ENCODE results near the gene CELF1. TPM values are rescaled to one million over a fixed set of nuclear protein-coding genes. Genes with fewer than 3 reads are reported as not detected.
A peak's percentile ranks its signal among the peaks of the same experiment; 100 is the strongest.
"Not testable (repeated sequence)": the region's sequence is repeated elsewhere in the genome, so short reads cannot be mapped to it uniquely, and the experiment has no call there.

The CELF1 gene
- polyA plus RNA-seq, 1 of the 3 experiments (the other 2 are of a cell fraction), result 47.5 TPM

- peak; percentile 94 for TF ChIP-seq ZBTB33 (IDR thresholded peaks at IDR 0.05; ENCODE audit: borderline replicate concordance, low read depth)
- no peak for TF ChIP-seq RCOR1 (IDR thresholded peaks at IDR 0.05; ENCODE audit: low read length)
- TF ChIP-seq RXRA (IDR thresholded peaks at IDR 0.05; ENCODE audit: borderline replicate concordance, low read depth), result no peak
- no peak for TF ChIP-seq NRF1 (IDR thresholded peaks at IDR 0.05; ENCODE audit: low read depth, low read length)
- no peak for TF ChIP-seq FOXM1 (IDR thresholded peaks at IDR 0.05; ENCODE audit: low read depth)
- no peak for TF ChIP-seq GATA2 (CRISPR knock-in tag; IDR thresholded peaks at IDR 0.05)
- peak; percentile 78 for TF ChIP-seq MXI1 (IDR thresholded peaks at IDR 0.05; ENCODE audit: low read depth, low read length)
- TF ChIP-seq CHD2 (IDR thresholded peaks at IDR 0.05; ENCODE audit: low read length, partially characterized antibody), result peak; percentile 98
- no peak for TF ChIP-seq TCF12 (IDR thresholded peaks at IDR 0.05)
- no peak for TF ChIP-seq RFX5 (IDR thresholded peaks at IDR 0.05; ENCODE audit: low read length)
- no peak for TF ChIP-seq NFIC (IDR thresholded peaks at IDR 0.05; ENCODE audit: borderline replicate concordance)
- TF ChIP-seq EZH2phosphoT487 (IDR thresholded peaks at IDR 0.05; ENCODE audit: borderline replicate concordance, low read depth), result no peak
- TF ChIP-seq FOSL2 (IDR thresholded peaks at IDR 0.05; ENCODE audit: borderline replicate concordance, low read depth), result no peak
These were observed 12.6 kb upstream of the CELF1 start, which contains the start of gene PTPMT1 (continued) for GRCh38 chr11:47565340-47566148.

- Histone ChIP-seq H4K20me1 (ENCODE audit: insufficient read depth) (no peaks in the 10 kb centered on the region), H3K9me2 (no peaks in the 10 kb centered on the region), H3K27me3 (ENCODE audit: insufficient read depth) (no peaks in the 10 kb centered on the region), H3F3A (replicated peaks; ENCODE audit: insufficient read depth) (no peaks in the 10 kb centered on the region), H3K79me2 (ENCODE audit: insufficient read depth) (peaks cover 53% of the 10 kb centered on the region), H2AFZ (ENCODE audit: low read depth) (peak overlapping the region; percentile 98), H3K36me3 (replicated peaks in 1 of 2; ENCODE audit: control insufficient read depth in 1 of 2, insufficient read depth in 2 of 2, low read length in 1 of 2) (peaks cover 0 to 4% of the 10 kb centered on the region in 2 experiments), H3K9me3 (no peaks in the 10 kb centered on the region), H3K4me1 (ENCODE audit: control insufficient read depth in 1 of 2, insufficient read depth in 2 of 2, low read depth in 1 of 2, low read length in 1 of 2) (peaks cover 0 to 3% of the 10 kb centered on the region in 2 experiments; a peak in 3 of 4 replicates), H3K9ac (peak overlapping the region; percentile 96), H3K27ac (ENCODE audit: low read depth in 2 of 2, low read length in 1 of 2) (peak overlapping the region; percentile 38 to 40; a peak in 2 of 4 replicates), H3K4me2 (peak overlapping the region; percentile 97), H3K4me3 (ENCODE audit: low read depth in 2 of 2, low read length in 1 of 2) (peak overlapping the region; percentile 68 to 97)
- peak; percentile 43 for DNase-seq
- WGBS (ENCODE audit: low lambda C conversion rate), result 32% methylated on average over 6 of the region's 11 CpGs
- ChIA-PET POLR2A (interaction anchor here (0.9 to 3.7 kb wide), 6 partner anchors 12 to 155 kb away, joined by 3 to 18 read pairs (median 4); partner anchors contain the start of genes CELF1, KBTBD4 and NDUFS3), CTCF (interaction anchor here (0.6 to 4.0 kb wide), 4 partner anchors 11 to 516 kb away, joined by 3 to 21 read pairs (median 4); partner anchors contain the start of gene CELF1)
- TF ChIP-seq CHD2 (IDR thresholded peaks at IDR 0.05; ENCODE audit: low read length, partially characterized antibody) (no peak), TCF12 (IDR thresholded peaks at IDR 0.05) (no peak), RXRA (IDR thresholded peaks at IDR 0.05; ENCODE audit: borderline replicate concordance, low read depth) (no peak), ELF1 (IDR thresholded peaks at IDR 0.05) (no peak), JUND (IDR thresholded peaks at IDR 0.05) (no peak), GATA2 (CRISPR knock-in tag; IDR thresholded peaks at IDR 0.05) (no peak), FOSL2 (IDR thresholded peaks at IDR 0.05; ENCODE audit: borderline replicate concordance, low read depth) (no peak), TAF1 (IDR thresholded peaks at IDR 0.05; ENCODE audit: borderline replicate concordance, low read depth, low read length) (no peak)
These were observed 12.0 kb upstream of the CELF1 start for GRCh38 chr11:47564933-47565339.

DNA sequence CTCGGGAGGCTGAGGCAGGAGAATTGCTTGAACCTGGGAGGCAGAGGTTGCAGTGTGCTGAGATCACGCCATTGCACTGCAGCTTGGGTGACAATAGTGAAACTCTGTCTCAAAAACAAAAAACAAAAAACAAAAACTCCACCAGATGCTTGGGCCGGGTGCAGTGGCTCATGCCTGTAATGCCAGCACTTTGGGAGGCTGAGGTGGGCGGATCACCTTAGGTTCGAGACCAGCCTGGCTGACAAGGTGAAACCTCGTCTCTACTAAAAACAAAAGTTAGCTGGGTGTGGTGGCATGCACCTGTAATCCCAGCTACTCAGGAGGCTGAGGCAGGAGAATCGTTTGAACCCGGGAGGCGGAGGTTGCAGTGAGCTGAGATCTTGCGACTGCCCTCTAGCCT, 11.4 kb upstream of the CELF1 start:
- H3K4me1 ChIP-seq (ENCODE audit: control insufficient read depth in 1 of 2, insufficient read depth in 2 of 2, low read depth in 1 of 2, low read length in 1 of 2); H3K9ac ChIP-seq; H3K9me2 ChIP-seq; H2AFZ ChIP-seq (ENCODE audit: low read depth); H4K20me1 ChIP-seq (ENCODE audit: insufficient read depth); H3K27ac ChIP-seq (ENCODE audit: low read depth in 2 of 2, low read length in 1 of 2); H3K36me3 ChIP-seq (replicated peaks in 1 of 2; ENCODE audit: control insufficient read depth in 1 of 2, insufficient read depth in 2 of 2, low read length in 1 of 2); DNase-seq; H3F3A ChIP-seq (replicated peaks; ENCODE audit: insufficient read depth); H3K9me3 ChIP-seq; H3K27me3 ChIP-seq (ENCODE audit: insufficient read depth); H3K4me3 ChIP-seq (ENCODE audit: low read depth in 2 of 2, low read length in 1 of 2): not testable (repeated sequence)
- Histone ChIP-seq H3K79me2 (ENCODE audit: insufficient read depth) (peaks cover 48% of the 10 kb centered on the region), H3K4me2 (peak overlapping the region; percentile 97)
- ChIA-PET CTCF (interaction anchor here (0.5 to 4.0 kb wide), 4 partner anchors 10 to 109 kb away, joined by 3 to 21 read pairs (median 4); partner anchors contain the start of gene CELF1), POLR2A (interaction anchor here (0.6 to 3.7 kb wide), 4 partner anchors 11 to 154 kb away, joined by 3 to 18 read pairs (median 6); partner anchors contain the start of genes CELF1, KBTBD4 and NDUFS3)
- WGBS (ENCODE audit: low lambda C conversion rate), result 94% methylated on average over 10 of the region's 10 CpGs

DNA sequence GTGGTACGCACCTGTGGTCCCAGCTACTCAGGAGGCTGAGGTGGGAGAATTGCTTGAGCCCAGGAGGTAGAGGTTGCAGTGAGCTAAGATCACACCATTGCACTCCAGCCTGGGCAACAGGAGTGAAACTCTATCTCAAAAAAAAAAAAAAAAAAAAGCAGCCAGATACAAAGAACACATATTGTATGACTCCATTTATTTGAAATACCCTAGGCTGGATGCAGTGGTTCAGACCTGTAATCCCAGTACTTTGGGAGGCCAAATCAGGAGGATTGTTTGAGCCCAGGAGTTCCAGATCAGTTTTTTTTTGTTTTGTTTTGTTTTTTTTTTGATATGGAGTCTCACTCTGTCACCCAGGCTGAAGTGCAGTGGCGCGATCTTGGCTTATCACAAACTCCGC, 9.5 kb upstream of the CELF1 start:
- CTCF ChIA-PET; DNase-seq; H3K4me2 ChIP-seq; H3K27me3 ChIP-seq (ENCODE audit: insufficient read depth); H3F3A ChIP-seq (replicated peaks; ENCODE audit: insufficient read depth); H3K4me3 ChIP-seq (ENCODE audit: low read depth in 2 of 2, low read length in 1 of 2); H3K9ac ChIP-seq; H4K20me1 ChIP-seq (ENCODE audit: insufficient read depth); H3K9me2 ChIP-seq; H3K9me3 ChIP-seq; H2AFZ ChIP-seq (ENCODE audit: low read depth); H3K4me1 ChIP-seq (ENCODE audit: control insufficient read depth in 1 of 2, insufficient read depth in 2 of 2, low read depth in 1 of 2, low read length in 1 of 2); H3K36me3 ChIP-seq (replicated peaks in 1 of 2; ENCODE audit: control insufficient read depth in 1 of 2, insufficient read depth in 2 of 2, low read length in 1 of 2); H3K27ac ChIP-seq (ENCODE audit: low read depth in 2 of 2, low read length in 1 of 2); POLR2A ChIA-PET: not testable (repeated sequence)
- H3K79me2 ChIP-seq (ENCODE audit: insufficient read depth), result peaks cover 28% of the 10 kb centered on the region
- 97% methylated on average over 4 of the region's 4 CpGs for WGBS (ENCODE audit: low lambda C conversion rate)
